NCI-H1930 (cell line): Measurements from ENCODE around the gene SNX10.

Source experiments
- DNase-seq, 2 experiments: peaks; one replicate each; lab custom pipeline; 2025; lab: John Stamatoyannopoulos, UW

Gene SNX10

DNA sequence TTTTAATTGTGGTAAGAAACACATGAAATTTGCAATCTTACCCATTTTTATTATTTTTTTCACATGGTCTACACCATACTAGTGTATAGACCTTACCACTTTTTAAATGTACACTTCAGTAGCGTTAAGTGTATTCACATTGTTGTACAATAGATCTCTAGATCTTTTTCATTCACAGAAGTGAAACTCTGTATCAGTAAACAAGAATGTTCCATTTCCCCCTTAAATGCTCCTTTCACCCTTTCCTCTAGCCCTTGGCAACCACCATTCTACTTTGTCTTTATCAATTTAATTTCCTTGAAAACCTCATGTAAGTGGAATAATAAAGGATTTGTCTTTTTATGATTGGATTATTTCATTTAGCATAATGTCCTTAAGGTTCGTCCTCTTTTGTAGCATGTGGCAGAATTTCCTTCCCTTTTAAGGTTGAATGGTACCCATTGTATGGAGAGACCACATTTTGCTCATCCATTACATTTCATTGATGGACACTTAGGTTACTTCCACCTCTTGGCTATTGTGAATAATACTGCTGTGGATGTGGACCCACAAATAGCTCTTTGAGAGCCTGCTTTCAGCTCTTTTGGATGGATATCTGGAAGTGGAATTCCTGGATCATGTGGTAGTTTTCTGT is 45.7 kb downstream of the SNX10 start:
- no peak for DNase-seq

GRCh38 chr7:26340476-26341018 is 48.9 kb downstream of the SNX10 start:
- no peak for DNase-seq

- no peak for DNase-seq
Measured at GRCh38 chr7:26343320-26343832, 51.7 kb downstream of the SNX10 start.

DNA sequence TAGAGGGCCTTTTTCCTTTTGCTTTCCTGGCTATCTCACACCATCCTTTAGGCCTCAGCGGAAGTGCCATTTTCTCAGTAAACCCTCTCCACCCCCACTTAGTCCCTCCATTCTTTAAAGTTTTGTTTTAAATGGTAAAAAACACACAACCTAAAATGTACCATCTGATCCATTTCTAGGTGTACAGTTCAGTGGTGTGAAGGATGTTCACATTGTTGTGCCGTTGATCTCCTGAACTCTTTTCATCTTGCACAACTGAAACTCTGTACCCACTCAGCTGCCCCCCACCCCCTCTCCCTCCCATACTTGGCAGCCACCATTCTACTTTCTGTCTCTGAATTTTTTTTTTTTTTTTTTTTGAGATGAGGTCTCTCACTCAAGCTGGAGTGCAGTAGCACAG is 52.2 kb downstream of the SNX10 start:
- DNase-seq = no peak

GRCh38 chr7:26345202-26345601 is 53.5 kb downstream of the SNX10 start:
- no peak for DNase-seq

GRCh38 chr7:26345837-26346236 is 54.2 kb downstream of the SNX10 start:
- DNase-seq = no peak

- DNase-seq = no peak
Measured at GRCh38 chr7:26346611-26347203, 55.0 kb downstream of the SNX10 start.

GRCh38 chr7:26348234-26348851 is 56.7 kb downstream of the SNX10 start:
- no peak for DNase-seq

DNA sequence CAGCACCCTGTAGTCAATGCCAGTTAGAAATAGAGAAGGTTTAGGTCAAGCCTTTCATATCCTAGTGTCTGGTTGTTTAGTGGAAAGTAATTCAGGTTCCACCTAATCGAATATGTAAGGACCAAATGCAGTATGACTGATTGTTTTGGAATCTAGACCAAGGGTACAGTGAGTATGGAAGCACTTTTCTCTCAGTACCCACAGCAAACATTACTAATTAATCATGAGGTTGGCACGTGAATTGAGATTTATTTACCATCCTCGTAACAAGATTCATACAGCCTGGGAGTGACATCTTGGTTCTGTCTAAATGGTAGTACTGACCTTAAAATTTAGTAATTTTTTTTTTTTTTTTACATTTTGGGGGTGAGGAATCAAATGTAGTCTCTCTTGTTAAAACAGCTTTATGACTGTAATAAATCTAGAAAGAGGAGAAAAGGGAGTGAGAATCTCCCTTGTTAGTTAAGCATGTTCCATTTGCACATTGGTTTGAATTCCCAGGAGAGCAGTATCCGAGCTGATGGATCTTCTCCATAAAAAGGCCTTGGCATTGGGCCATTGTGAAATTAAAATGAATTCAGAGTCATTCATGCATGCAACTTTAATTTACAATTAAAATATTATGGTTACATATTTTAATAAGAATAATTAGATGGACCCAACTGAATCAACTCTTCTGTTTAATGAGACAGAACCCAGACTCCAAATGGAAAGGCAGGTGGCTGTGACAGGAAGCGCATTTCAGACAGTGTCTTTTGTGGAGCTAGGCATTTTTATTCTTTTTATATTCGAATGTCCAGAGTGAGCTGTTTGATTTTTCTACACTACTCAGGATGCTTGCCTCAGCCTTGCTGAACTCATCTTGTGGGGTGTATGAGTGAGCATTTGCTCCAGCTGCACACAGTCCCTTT is 57.6 kb downstream of the SNX10 start:
- DNase-seq = peak; percentile 49 to 79

GRCh38 chr7:26351171-26351570 is 59.5 kb downstream of the SNX10 start:
- no peak for DNase-seq

GRCh38 chr7:26356229-26356628 is 64.6 kb downstream of the SNX10 start:
- DNase-seq = no peak

DNA sequence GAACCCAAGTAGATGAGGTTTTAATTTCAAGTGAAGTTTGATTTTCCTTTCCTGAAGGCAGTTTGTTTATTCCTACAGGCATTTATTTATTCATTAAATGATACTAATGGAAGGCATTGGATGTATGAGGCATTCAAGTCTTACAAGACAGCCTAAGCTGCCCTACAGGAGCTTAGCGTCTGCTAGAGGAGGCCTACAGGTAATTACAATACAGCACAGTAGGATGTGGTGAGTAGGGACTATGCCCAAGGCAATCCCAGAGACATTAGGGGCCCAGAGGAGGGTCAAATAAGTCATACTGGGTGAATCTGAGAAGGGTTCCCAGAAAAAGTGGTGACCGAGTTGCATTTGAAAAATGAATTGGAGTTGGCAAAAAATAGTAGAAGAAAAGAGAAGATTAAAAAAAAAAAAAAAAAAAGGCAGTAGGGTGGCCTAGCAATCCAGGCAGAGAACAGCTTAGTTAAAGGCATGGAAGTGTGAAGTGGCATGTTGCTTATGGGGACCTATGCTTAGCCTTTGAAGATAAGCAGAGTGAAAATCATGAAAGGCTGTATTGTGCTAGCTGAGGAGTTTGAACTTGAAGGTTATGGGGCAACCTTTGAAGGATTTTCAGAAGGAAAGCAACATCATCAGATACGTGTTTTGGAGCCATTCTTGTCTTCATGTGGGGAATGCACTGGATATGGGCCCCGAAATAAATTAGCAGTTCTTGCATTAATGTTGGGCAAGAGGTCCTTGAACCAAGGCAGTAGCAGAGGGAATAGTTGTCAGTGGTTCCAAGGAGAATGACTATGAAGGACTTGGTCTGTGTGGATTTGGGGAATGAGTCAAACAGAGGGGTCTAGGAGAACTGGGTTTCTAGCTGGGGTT is 65.5 kb downstream of the SNX10 start:
- DNase-seq = no peak

- DNase-seq = no peak
Measured at GRCh38 chr7:26357799-26358151, 66.1 kb downstream of the SNX10 start.

GRCh38 chr7:26360650-26361049 is 69.0 kb downstream of the SNX10 start:
- DNase-seq = no peak

- DNase-seq = no peak
Measured at GRCh38 chr7:26361637-26362036, 70.0 kb downstream of the SNX10 start.

GRCh38 chr7:26363465-26363864 is 71.8 kb downstream of the SNX10 start:
- peak in 1 of 2 experiments; percentile 5 for DNase-seq

DNA sequence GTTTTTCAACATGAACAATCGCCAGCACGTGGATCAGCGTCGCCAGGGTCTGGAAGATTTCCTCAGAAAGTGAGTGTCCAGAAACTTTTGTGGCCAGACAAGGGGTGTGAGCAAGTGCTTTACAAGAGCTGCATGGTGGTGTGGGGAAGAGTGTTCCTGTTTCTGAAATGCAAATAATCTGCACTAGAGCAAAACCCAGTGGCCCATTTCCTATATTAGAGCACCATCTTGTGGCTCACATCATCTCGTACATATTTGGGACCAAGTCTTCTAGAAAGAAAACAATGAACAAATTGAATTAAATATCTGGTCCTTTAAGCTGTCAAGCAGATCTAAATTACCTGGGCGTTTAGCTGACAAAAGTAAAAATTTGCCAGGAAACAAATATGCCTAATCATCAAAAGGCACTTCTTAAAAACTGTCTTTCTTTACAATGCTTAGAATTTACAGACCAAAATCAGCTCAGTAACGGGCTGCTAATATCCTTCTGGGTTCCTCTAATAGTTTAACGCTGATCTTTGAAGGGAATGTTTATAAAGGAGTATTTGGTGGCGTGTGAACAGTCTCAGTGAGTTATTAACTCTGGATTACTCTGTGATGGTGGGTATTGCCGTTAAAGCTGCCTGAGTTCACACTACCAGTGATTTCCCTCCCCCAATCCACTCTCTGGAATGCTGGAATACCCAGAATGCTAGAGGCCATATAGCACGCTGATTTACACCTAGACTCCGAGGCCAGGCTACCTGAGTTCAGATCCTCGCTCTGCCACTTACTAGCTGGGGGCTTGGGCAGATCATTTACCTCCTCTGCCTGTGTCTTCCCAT is 73.6 kb downstream of the SNX10 start:
- DNase-seq = peak in 1 of 2 experiments; percentile 54

- no peak for DNase-seq
Measured at GRCh38 chr7:26365901-26366275, 74.2 kb downstream of the SNX10 start.

DNA sequence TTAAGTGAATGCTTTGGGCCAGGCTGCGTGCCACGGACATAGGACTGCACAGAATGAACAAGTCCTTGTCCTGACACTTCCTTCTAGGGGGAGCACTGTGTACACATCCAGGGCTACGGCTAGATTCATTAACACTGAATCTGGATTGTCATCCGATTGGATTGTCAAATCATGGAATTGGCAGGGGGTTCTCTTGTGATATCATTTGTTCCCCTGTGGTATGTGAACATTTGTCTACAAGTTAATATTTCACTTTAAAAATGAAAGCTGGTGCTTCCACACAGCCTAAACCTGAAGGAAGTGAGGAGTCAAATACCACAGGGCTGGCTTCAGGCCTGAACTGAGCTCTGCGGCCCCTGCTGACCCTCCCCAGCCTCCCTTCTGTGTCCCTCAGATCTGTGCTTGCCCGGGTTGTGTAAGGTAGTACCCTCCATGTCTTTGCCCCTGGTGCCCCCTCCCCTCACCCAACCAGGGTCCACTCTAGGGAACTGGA is 75.6 kb downstream of the SNX10 start:
- DNase-seq = no peak

GRCh38 chr7:26368542-26368941 is 76.9 kb downstream of the SNX10 start:
- DNase-seq = no peak
